Fibroblast of gingiva (primary cell): ENCODE data around the gene SNX18.
A peak's percentile ranks its signal among the peaks of the same experiment; 100 is the strongest.
"Not testable (repeated sequence)": the region's sequence is repeated elsewhere in the genome, so short reads cannot be mapped to it uniquely, and the experiment has no call there.

ENCODE experiments used
- DNase-seq: peaks from one replicate; pipeline ENCODE4 v3.0.0-alpha.2; 2011; ENCODE audit warnings: low read depth

The SNX18 gene

DNA sequence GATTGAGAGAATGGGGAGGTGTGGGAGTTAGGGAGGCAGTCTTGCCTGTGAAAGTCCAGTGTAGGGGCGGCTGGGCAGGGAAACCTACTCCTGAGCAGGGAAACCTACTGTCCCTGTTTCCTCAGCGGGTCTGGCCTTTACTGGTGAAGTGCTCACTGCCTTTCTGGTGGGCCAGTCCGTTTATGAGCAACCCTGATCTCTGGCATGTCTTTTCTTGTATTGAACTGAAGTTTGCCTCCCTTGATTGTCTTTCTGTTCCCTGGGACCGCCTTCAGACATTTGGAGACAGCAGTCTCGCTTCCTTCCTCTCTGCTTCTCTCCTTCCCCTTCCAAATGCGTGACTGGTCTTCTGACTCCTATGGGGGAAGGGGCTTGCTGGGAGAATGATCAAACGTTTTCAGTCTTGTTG, 2.9 kb downstream of the SNX18 start:
- peak; percentile 23 for DNase-seq

DNA sequence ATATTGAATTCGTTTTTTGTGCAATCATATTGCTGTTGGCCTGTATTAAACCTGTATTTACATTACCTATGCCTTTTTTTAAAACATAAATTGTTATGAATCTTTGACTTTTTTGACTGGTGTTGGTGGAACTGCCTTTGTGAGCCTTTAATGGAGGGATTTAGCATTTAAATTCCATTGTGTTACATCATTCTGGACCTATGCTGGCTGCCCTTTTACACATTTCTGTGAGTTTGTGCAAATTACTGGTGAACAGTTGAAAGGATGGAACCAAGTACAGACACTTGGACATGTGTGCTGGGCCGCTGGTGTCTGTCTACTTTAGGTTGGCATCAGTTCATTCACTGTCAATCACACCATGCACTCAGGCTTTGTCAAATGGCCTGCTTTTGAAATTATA, 3.4 kb downstream of the SNX18 start:
- DNase-seq: no peak

DNA sequence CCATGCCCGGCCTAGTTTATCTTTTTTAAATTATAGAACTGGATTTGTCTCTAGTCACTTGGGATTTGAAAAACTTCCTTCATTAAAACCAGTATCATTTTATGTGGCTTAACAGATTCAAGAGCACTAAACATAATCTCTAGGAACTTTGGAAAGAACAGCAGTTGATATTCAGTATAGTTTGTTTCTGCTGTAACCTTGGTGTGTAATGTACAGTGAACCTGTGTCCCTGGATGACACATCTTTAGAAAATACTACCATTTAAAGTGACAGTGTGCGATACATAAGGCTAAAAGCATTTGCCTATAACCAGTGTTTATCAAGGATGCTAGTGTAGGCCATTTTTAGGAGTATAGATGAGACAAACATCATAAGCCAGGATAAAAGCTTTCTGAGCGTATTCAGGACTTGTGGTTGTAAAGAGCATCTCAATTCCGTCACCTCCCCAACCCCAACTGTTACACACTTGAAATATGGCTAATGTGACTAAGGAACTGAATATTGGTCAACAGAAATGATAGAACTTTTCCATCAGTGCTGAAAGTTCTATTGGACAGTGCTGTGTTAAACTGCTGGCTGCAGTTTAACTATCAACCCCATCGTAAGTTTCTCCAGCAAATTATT, 4.4 kb downstream of the SNX18 start:
- no peak for DNase-seq

DNA sequence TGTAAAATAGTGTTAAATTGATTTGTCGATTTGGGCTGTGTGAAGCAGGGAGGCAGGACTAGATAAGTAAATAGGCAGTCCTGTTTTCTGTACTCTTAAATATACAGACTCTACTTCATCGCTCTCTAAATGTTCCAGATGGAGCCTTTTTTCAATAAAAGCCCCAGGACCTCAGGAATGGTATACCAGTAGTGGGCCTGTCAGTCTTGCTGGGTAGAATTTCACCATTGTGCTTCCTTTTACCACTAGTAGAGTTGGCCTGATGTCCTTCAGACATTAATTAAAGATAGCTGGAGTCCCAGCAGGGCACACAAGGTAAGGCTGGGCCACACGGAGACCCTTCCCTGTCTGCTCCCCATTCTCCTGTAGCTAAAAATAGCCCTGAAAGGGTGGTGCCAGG, 6.0 kb downstream of the SNX18 start:
- DNase-seq: no peak

- no peak for DNase-seq
Observed at GRCh38 chr5:54524082-54524481, 6.5 kb downstream of the SNX18 start.

- DNase-seq: no peak
Observed at GRCh38 chr5:54524704-54525103, 7.1 kb downstream of the SNX18 start.

DNA sequence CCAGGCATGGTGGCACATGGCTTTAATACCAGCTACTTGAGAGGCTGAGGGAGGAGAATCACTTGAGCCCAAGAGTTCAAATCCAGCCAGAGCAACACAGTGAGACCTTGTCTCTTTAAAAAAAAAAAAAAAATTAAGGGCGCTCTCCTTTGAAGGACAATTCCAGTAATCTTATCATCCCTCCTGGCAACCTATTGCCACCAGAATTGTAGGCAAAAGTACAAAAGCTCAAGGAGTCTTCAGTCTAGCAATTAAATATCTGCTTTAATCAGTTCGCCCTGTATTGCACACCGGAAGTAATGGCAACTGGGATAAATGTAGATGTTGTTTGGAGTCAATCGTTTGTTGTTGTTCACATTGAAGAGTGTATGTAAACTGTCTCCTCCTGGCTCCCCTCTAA, 7.7 kb downstream of the SNX18 start:
- no peak for DNase-seq

DNA sequence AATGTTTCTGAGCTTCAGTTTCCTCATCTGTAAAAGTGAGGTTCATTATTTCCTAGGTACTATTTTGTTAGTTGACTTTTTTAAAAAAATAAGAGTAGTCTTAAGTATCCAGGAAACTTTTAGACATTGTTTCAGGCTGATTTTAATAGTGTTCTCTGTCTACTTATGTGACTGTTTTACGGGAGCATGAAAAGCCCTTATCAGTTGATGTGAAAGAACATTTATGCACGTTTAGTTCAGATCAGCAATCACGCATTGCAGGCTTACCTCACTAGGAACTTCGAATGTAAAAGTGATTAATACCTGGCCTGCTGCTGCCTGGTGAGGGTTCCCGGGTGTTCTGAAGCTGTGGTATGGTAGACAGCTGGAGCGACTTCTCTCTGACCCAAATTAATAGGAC, 8.1 kb downstream of the SNX18 start:
- no peak for DNase-seq

DNA sequence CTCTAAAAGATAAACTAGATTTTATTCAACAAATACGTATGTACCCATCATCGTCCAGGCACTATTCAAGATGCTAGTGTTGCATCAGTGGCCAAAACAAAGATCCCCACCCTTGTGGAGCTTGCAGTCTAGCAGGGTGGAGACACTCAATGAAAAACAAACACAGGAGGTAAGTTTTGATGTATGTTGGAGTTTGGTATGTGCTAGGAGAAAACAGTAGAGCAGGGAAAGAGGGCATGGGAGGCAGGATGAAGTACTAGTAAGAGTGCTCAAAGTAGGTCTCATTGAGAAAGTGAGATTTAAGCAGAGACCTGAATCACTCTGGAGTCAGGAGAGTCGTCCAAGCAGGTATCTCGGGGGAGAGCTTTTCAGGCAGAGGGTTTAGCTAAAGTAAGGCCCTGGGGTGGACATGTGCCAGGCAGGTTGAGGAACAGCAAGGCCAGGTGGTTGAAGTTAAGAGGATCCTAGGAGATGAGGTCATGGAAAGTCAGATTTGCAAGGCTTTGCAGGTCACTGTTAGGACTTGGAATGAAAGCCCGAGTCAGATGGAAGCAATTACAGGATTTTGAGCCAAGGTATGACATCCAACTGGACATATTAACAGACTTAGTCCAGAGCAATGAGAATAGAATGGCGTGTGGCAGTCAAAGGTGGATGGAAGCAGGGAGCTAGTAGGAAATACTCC, 9.2 kb downstream of the SNX18 start:
- DNase-seq: no peak

GRCh38 chr5:54528633-54529209, 11.2 kb downstream of the SNX18 start:
- DNase-seq: no peak

GRCh38 chr5:54529565-54529964, 12.0 kb downstream of the SNX18 start:
- DNase-seq: peak; percentile 50

DNA sequence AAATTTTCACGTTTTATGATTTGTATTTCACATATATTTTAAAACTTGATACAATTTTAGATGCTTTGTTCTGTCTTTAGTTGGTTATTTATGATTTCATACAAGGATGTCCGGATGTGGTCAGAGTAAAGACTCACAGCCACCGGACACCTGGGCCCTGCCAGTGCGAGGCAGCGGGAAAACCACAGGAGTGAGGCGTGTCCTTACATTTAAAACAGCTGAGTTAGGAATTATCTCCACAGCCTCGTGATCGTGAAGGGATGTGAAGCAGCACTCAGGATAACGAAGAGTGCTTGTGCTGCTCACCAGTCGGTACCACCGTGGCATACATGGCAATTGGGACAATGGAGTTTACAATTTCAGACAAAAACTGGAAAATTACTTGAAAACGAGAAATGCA, 14.0 kb downstream of the SNX18 start:
- no peak for DNase-seq

GRCh38 chr5:54533541-54534190, 16.1 kb downstream of the SNX18 start:
- DNase-seq: no peak

GRCh38 chr5:54534191-54535004, 16.8 kb downstream of the SNX18 start:
- DNase-seq: no peak

DNA sequence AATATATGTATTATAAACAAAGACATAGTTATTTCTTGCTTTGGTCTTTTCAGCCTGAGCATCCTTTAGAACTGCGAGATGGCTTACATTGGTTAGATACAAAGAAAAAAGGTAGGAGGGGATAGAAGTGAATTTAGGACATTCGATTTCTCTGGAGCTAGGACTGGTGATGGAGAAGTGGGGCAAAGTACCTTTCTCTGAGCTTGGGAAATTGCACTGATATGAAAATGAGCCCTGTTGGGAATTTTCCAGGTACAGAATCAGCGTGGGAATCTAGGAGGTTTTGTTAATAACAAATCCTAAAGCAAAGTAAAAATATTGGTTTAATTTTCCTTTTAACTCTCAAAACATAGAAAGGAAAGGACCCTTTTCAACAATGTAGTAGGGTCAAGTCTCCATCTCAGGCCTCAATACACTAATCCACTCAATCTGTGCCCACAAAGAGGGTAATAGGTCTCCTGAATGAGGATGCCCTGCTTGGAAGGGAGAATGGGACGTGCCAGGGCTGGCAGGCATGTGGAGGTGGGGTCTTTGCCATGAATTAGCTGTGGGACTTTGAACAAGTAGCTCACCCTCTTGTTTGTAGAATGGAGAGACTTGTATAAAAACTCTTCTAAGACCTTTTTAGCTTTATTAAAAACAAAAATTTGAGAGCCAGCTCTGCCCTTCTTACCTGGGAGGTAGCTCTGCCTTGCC, 17.7 kb downstream of the SNX18 start:
- no peak for DNase-seq

DNA sequence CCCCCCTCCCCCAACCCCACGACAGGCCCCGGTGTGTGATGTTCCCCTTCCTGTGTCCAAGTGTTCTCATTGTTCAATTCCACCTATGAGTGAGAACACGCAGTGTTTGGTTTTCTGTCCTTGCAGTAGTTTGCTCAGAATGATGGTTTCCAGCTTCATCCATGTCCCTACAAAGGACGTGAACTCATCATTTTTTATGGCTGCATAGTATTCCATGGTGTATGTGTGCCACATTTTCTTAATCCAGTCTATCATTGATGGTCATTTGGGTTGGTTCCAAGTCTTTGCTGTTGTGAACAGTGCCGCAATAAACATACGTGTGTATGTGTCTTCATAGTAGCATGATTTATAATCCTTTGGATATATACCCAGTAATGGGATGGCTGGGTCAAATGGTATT, 18.8 kb downstream of the SNX18 start:
- not testable (repeated sequence) for DNase-seq

GRCh38 chr5:54536861-54537260, 19.3 kb downstream of the SNX18 start:
- not testable (repeated sequence) for DNase-seq

- no peak for DNase-seq
Observed at GRCh38 chr5:54537725-54538124, 20.2 kb downstream of the SNX18 start.

GRCh38 chr5:54538156-54538555, 20.6 kb downstream of the SNX18 start:
- DNase-seq: no peak

- DNase-seq: no peak
Observed at GRCh38 chr5:54539001-54539400, 21.4 kb downstream of the SNX18 start.

DNA sequence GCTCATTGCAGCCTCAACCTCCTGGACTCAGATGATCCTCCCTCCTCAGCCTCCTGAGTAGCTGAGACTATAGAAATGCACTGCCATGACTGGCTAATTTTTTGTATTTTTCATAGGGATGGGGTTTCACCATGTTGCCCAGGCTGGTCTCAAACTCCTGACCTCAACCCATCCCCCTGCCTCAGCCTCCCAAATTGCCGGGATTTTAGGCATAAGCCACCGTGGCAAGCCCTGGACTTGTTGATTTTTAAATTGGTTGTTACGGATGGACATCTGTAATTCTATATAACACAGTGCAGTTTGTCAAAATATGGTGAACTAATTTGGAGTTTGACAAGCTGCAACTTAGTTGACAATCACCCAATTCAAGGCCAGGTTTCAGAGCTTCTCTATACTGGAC, 22.7 kb downstream of the SNX18 start:
- no peak for DNase-seq
